Stomach (tissue), 4 donors: ENCODE data around the gene CSDE1.

Experiments used
- POLR2A ChIP-seq, 4 donors: fragments of 450-650 bp; IDR thresholded peaks; one replicate each; pipeline ENCODE4 v1.6.1; 2016; ENCODE audit warnings: antibody characterized with exemption in 4 of 4, control low read depth in 2 of 4, mild to moderate bottlenecking in 1 of 4, moderate library complexity in 1 of 4
- TF ChIP-seq, protein P1 (sequence below), 7 experiments: fragments of 450-650 bp in 4 of 7; fragments of 200-600 bp in 3 of 7; sonication (generic) in 3 of 7; IDR thresholded peaks; one replicate each; pipeline ENCODE4 v1.5.1; 2016 to 2019; ENCODE audit warnings: antibody characterized with exemption in 7 of 7, control low read depth in 2 of 7, mild to moderate bottlenecking in 1 of 7

DNA sequence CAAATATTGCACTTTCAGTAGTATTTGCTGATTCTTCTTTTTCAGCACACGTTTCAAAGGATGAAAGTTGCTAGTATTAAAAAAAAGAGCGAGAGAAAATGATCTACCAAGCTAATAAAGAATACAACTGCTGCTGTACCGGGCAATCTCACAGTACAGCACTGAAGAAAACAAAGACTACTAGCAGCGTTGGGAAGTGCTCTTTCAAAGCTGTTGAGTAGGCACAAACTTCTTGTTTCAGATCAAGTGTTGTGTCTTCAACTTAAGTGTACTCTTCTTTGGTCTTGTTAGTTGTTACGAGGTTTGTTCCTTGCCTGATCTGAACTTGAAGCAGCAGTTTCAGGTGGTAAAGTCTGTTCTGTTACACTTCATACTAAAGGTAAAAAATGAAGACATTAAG, 7.9 kb downstream of the CSDE1 start:
- no peak for TF ChIP-seq POLR2A (IDR thresholded peaks at IDR 0.05)
- TF ChIP-seq, protein P1, sequence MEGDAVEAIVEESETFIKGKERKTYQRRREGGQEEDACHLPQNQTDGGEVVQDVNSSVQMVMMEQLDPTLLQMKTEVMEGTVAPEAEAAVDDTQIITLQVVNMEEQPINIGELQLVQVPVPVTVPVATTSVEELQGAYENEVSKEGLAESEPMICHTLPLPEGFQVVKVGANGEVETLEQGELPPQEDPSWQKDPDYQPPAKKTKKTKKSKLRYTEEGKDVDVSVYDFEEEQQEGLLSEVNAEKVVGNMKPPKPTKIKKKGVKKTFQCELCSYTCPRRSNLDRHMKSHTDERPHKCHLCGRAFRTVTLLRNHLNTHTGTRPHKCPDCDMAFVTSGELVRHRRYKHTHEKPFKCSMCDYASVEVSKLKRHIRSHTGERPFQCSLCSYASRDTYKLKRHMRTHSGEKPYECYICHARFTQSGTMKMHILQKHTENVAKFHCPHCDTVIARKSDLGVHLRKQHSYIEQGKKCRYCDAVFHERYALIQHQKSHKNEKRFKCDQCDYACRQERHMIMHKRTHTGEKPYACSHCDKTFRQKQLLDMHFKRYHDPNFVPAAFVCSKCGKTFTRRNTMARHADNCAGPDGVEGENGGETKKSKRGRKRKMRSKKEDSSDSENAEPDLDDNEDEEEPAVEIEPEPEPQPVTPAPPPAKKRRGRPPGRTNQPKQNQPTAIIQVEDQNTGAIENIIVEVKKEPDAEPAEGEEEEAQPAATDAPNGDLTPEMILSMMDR (IDR thresholded peaks at IDR 0.05): no peak
